Natural killer cell (primary cell): Measurements from ENCODE around the gene TRIM56. TPM values are rescaled to one million over a fixed set of nuclear protein-coding genes. Genes with fewer than 3 reads are reported as not detected.
A peak's percentile ranks its signal among the peaks of the same experiment; 100 is the strongest.

Experiments used
- ATAC-seq, 3 donors: fragments of 150-1000 bp in 2 of 3; fragments of 200-7000 bp in 1 of 3; cut with Tn5 transposase; 1 replicate in 1 of 3; 2 replicates in 2 of 3; pipeline ENCODE4 v1.10.0; 2021; ENCODE audit warnings: mild to moderate bottlenecking in 2 of 3, moderate library complexity in 2 of 3
- DNase-seq, 2 donors: peaks; one replicate each; pipeline versions ENCODE4 v3.0.0 to v3.0.0-alpha.2; 2013 to 2021; ENCODE audit warnings: mixed read lengths in 1 of 2
- H3K27ac ChIP-seq: one replicate; pipeline ENCODE4 v1.5.1; 2013; ENCODE audit warnings: mild to moderate bottlenecking, low read length
- H3K27me3 ChIP-seq: one replicate; pipeline ENCODE4 v1.6.1; 2013; ENCODE audit warnings: low read length; ENCODE audit not compliant: control insufficient read depth, insufficient read depth
- H3K36me3 ChIP-seq: one replicate; pipeline ENCODE4 v1.6.1; 2013; ENCODE audit warnings: low read length; ENCODE audit not compliant: control insufficient read depth, insufficient read depth
- H3K4me1 ChIP-seq: one replicate; pipeline ENCODE4 v1.6.1; 2013; ENCODE audit warnings: low read length; ENCODE audit not compliant: control insufficient read depth, insufficient read depth
- H3K4me3 ChIP-seq: one replicate; pipeline ENCODE4 v1.5.1; 2013; ENCODE audit warnings: low read length
- H3K9me3 ChIP-seq: one replicate; pipeline ENCODE4 v1.6.1; 2013; ENCODE audit warnings: low read length; ENCODE audit not compliant: control insufficient read depth, insufficient read depth
- H3K27ac Mint-ChIP-seq, 2 donors: one replicate each; pipeline ENCODE4 v1.8.0; 2022; ENCODE audit warnings: mild to moderate bottlenecking in 2 of 2, mixed read lengths in 2 of 2, moderate library complexity in 1 of 2
- H3K27me3 Mint-ChIP-seq, 2 donors: one replicate each; pipeline ENCODE4 v1.8.0; 2022; ENCODE audit warnings: low read depth in 2 of 2, mixed read lengths in 2 of 2
- H3K36me3 Mint-ChIP-seq: one replicate; pipeline ENCODE4 v1.8.0; 2022; ENCODE audit warnings: mixed read lengths
- H3K4me1 Mint-ChIP-seq, 2 donors: one replicate each; pipeline ENCODE4 v1.8.0; 2022; ENCODE audit warnings: mixed read lengths in 2 of 2
- H3K4me3 Mint-ChIP-seq: one replicate; pipeline ENCODE4 v1.8.0; 2022; ENCODE audit warnings: mild to moderate bottlenecking, moderate library complexity, mixed read lengths
- H3K9me3 Mint-ChIP-seq, 2 donors: one replicate each; pipeline ENCODE4 v1.8.0; 2022; ENCODE audit warnings: mixed read lengths in 2 of 2
- CTCF ChIP-seq: fragments of 200-600 bp; IDR thresholded peaks from one replicate; pipeline ENCODE4 v1.8.0; 2022; ENCODE audit warnings: antibody characterized with exemption
- WGBS: methylation state at CpG from one replicate; pipeline ENCODE4 v1.1.7; 2013; ENCODE audit warnings: missing lambda C conversion rate; ENCODE audit not compliant: insufficient coverage; 5-methylcytosine and 5-hydroxymethylcytosine counted together
- intact Hi-C: fragments of 100-400 bp; cut with micrococcal nuclease; formaldehyde crosslinking; loops from one replicate; pipeline ENCODE4 v1.14.2; 2022
- total RNA-seq, 4 donors: library from RNA; stranded (reverse); fragments of 120-200 nt in 1 of 4; gene quantifications; one replicate each; pipeline versions ENCODE4 v1.2.3 to v1.2.4, GENCODE V29; 2013 to 2022

TRIM56 gene
- total RNA-seq, 3 donors from 2014 or later (not counting 1 experiment from before 2014, with no cell fraction given), result 53.6 to 75.8 (median 63.9) TPM

DNA sequence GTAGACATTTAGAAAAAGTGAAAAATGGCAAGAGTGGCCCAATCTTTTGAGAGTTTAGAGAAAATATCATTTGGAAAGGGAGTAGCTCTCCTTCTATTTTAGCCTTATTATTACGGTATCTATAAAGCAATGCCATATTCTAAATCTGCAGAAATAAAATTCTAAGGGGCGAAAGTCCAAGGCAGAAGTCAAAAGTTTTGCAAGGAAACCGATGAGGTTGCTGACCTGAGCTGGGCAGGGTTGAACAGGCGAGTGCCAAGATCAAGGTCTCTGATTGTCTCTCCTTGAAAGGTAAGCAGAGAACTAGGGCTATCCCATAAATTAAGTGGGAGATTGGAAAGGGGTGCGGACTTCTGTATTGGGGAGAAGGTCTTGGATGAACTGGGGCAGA lies 11.7 kb downstream of the TRIM56 start:
- H3K4me1 Mint-ChIP-seq, result peaks cover 33 to 49% of the 10 kb centered on the region in 2 donors

GRCh38 chr7:101097561-101097960 lies 12.3 kb downstream of the TRIM56 start:
- H3K36me3 Mint-ChIP-seq, result no peaks in the 10 kb centered on the region
- H3K36me3 ChIP-seq, result no peaks in the 10 kb centered on the region
- DNase-seq (no peak), ATAC-seq (no peak)
- H3K27me3 ChIP-seq, result peaks cover 2% of the 10 kb centered on the region
- H3K4me1 ChIP-seq, result peaks cover 7% of the 10 kb centered on the region
- intact Hi-C loops, result no loop called here
- WGBS, result 92% methylated on average over 4 of the region's 4 CpGs
- H3K27ac ChIP-seq, result no peak overlapping the region
- TF ChIP-seq CTCF, result no peak
- H3K27ac Mint-ChIP-seq, result peak overlapping the region in 1 of 2 donors; percentile 73
- no peaks in the 10 kb centered on the region for H3K9me3 ChIP-seq
- H3K4me3 ChIP-seq, result no peak overlapping the region
- no peak overlapping the region for H3K4me3 Mint-ChIP-seq
- no peaks in the 10 kb centered on the region for H3K9me3 Mint-ChIP-seq
- H3K4me1 Mint-ChIP-seq, result peaks cover 33 to 49% of the 10 kb centered on the region in 2 donors
- H3K27me3 Mint-ChIP-seq, result no peaks in the 10 kb centered on the region

More for the DNA sequence above, 11.7 kb downstream of the TRIM56 start:
- ATAC-seq (no peak), DNase-seq (no peak)
- H3K27ac Mint-ChIP-seq, result peak overlapping the region in 1 of 2 donors; percentile 73
- no peaks in the 10 kb centered on the region for H3K36me3 ChIP-seq
- no peaks in the 10 kb centered on the region for H3K9me3 ChIP-seq
- no peak overlapping the region for H3K27ac ChIP-seq
- peaks cover 2% of the 10 kb centered on the region for H3K27me3 ChIP-seq
- 95% methylated on average over 4 of the region's 5 CpGs for WGBS
- no peak overlapping the region for H3K4me3 Mint-ChIP-seq
- H3K36me3 Mint-ChIP-seq, result no peaks in the 10 kb centered on the region
- H3K4me3 ChIP-seq, result no peak overlapping the region
- intact Hi-C loops, result no loop called here
- no peaks in the 10 kb centered on the region for H3K27me3 Mint-ChIP-seq
- no peaks in the 10 kb centered on the region for H3K9me3 Mint-ChIP-seq
- no peak for TF ChIP-seq CTCF
- peaks cover 7% of the 10 kb centered on the region for H3K4me1 ChIP-seq

DNA sequence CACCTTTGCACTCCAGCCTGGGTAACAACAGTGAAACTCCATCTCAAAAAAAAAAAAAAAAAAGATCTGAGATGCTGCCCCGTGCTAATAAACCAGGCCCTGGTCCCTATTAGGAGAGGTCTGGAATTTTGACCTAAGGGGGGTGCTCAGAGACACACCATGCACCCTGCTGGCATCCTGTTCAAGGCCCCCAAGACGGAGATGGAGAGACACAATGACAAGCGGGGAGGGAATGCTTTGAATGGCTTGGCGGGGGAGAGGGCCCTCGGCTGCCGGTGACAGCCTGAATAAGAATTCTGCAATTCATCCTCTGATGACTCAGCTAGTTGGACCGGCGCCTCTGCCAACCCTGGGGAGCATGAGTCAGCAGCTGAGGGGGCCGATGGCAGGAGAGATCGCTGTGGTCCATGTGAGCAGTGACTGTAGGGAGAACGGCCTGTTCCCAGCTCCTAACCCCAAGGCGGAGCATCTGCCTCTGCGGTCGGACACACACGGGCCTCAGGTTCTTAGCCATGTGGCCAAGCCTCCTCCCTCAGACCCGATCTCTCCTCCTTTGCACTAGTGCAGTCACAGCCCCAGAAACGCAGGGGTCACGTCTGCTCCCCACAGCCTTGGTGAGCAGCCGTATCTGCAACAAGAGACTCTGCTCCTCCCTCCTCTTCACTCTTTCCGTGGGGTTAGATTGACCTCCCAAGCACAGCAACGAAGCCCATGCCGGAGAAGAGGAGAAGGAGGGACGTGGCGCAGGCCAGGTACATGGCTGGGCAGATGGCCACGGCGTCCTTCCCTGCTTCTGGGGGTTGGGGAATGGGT lies 14.9 kb downstream of the TRIM56 start:
- H3K9me3 Mint-ChIP-seq, result no peaks in the 10 kb centered on the region
- peaks cover 0 to 3% of the 10 kb centered on the region in 2 donors for H3K27me3 Mint-ChIP-seq
- Histone ChIP-seq H3K4me1 (peaks cover 7% of the 10 kb centered on the region), H3K9me3 (no peaks in the 10 kb centered on the region), H3K36me3 (no peaks in the 10 kb centered on the region), H3K4me3 (no peak overlapping the region), H3K27me3 (peaks cover 2% of the 10 kb centered on the region), H3K27ac (no peak overlapping the region)
- H3K4me3 Mint-ChIP-seq, result no peak overlapping the region
- WGBS, result 18% methylated on average over 24 of the region's 26 CpGs
- peak in 1 of 2 donors; percentile 33 for DNase-seq
- intact Hi-C loops, result no loop called here
- peaks cover 23 to 35% of the 10 kb centered on the region in 2 donors for H3K4me1 Mint-ChIP-seq
- no peak for TF ChIP-seq CTCF
- peak; percentile 71 to 93 (median 78) for ATAC-seq
- H3K36me3 Mint-ChIP-seq, result no peaks in the 10 kb centered on the region
- H3K27ac Mint-ChIP-seq, result no peak overlapping the region
